HEK293 (cell line): ENCODE results near the gene ERBB2.

Experiments used
- CTCF ChIA-PET: fragments of 350-600 bp; formaldehyde crosslinking; extraction: SDS; loops from one replicate; lab custom pipeline; 2021; ENCODE audit warnings: antibody characterized with exemption; lab: Yijun Ruan, JAX
- POLR2A ChIA-PET: fragments of 300-600 bp; formaldehyde crosslinking; extraction: SDS; loops from one replicate; lab custom pipeline; 2020; ENCODE audit warnings: antibody characterized with exemption, inconsistent platforms; lab: Yijun Ruan, JAX
- H3K27ac ChIP-seq: fragments of 200-500 bp; sonication (Bioruptor generic); 2 replicates; pipeline ENCODE4 v1.5.1; 2014; ENCODE audit warnings: low read depth, low read length, control low read depth, inconsistent platforms; ENCODE audit errors: extremely low read depth
- H3K36me3 ChIP-seq, 2 experiments: fragments of 200-500 bp in 1 of 2; sonication (Bioruptor generic) in 1 of 2; 1 replicate in 1 of 2; 2 replicates in 1 of 2; pipeline ENCODE4 v1.5.1; 2014 to 2017; ENCODE audit warnings: inconsistent platforms in 2 of 2, low read length in 2 of 2; ENCODE audit not compliant: control insufficient read depth in 2 of 2, insufficient read depth in 1 of 2
- H3K4me1 ChIP-seq: fragments of 200-500 bp; sonication (Bioruptor generic); 2 replicates; pipeline ENCODE4 v1.5.1; 2014; ENCODE audit warnings: mild to moderate bottlenecking, low read length, inconsistent platforms; ENCODE audit not compliant: control insufficient read depth, insufficient read depth
- H3K4me3 ChIP-seq: 2 replicates; pipeline ENCODE4 v1.5.1; 2011; ENCODE audit warnings: low read depth, mild to moderate bottlenecking, control low read depth, low read length, moderate library complexity
- H3K9me3 ChIP-seq: fragments of 200-500 bp; sonication (Bioruptor generic); 2 replicates; pipeline ENCODE4 v1.5.1; 2014; ENCODE audit warnings: low read depth, low read length, inconsistent platforms; ENCODE audit not compliant: control insufficient read depth, insufficient read depth
- GLIS1 ChIP-seq: fragments of 450-650 bp; formaldehyde crosslinking; IDR thresholded peaks from 2 replicates; pipeline ENCODE4 v1.5.1; 2016; ENCODE audit warnings: missing biosample characterization, missing genetic modification characterization
- IKZF3 ChIP-seq: fragments of 450-650 bp; IDR thresholded peaks from 2 replicates; pipeline ENCODE4 v1.5.0; 2018; ENCODE audit warnings: missing biosample characterization, mild to moderate bottlenecking, missing genetic modification characterization, moderate library complexity
- KLF9 ChIP-seq: fragments of 450-650 bp; formaldehyde crosslinking; IDR thresholded peaks from 2 replicates; pipeline ENCODE4 v1.5.1; 2016; ENCODE audit warnings: missing biosample characterization, missing genetic modification characterization, low read depth
- PRDM10 ChIP-seq: fragments of 450-650 bp; formaldehyde crosslinking; IDR thresholded peaks from 2 replicates; pipeline ENCODE4 v1.5.1; 2016; ENCODE audit warnings: missing biosample characterization, missing genetic modification characterization
- SP3 ChIP-seq: fragments of 450-650 bp; formaldehyde crosslinking; IDR thresholded peaks from 2 replicates; pipeline ENCODE4 v1.5.1; 2016; ENCODE audit warnings: missing biosample characterization, missing genetic modification characterization
- TCF7L2 ChIP-seq: IDR thresholded peaks from 2 replicates; pipeline ENCODE4 v1.6.1; 2011; ENCODE audit warnings: low read depth, mild to moderate bottlenecking, inconsistent platforms, low read length, moderate library complexity, borderline replicate concordance
- YY1 ChIP-seq: fragments of 450-650 bp; formaldehyde crosslinking; IDR thresholded peaks from 2 replicates; pipeline ENCODE4 v1.5.1; 2018; ENCODE audit warnings: missing biosample characterization, missing genetic modification characterization
- ZBTB17 ChIP-seq: fragments of 450-650 bp; formaldehyde crosslinking; IDR thresholded peaks from 2 replicates; pipeline ENCODE4 v1.5.1; 2016; ENCODE audit warnings: missing biosample characterization, missing genetic modification characterization
- ZNF10 ChIP-seq: fragments of 450-650 bp; formaldehyde crosslinking; IDR thresholded peaks from 2 replicates; pipeline ENCODE4 v1.5.1; 2017; ENCODE audit warnings: missing biosample characterization, missing genetic modification characterization
- ZNF157 ChIP-seq: fragments of 450-650 bp; formaldehyde crosslinking; IDR thresholded peaks from 2 replicates; pipeline ENCODE4 v1.5.1; 2016; ENCODE audit warnings: missing biosample characterization, missing genetic modification characterization
- ZNF239 ChIP-seq: fragments of 450-650 bp; formaldehyde crosslinking; IDR thresholded peaks from 2 replicates; pipeline ENCODE4 v1.5.1; 2016; ENCODE audit warnings: missing biosample characterization, missing genetic modification characterization
- ZNF350 ChIP-seq: fragments of 450-650 bp; formaldehyde crosslinking; IDR thresholded peaks from 2 replicates; pipeline ENCODE4 v1.5.0; 2017; ENCODE audit warnings: missing biosample characterization, mild to moderate bottlenecking, missing genetic modification characterization
- ZNF394 ChIP-seq: fragments of 450-650 bp; formaldehyde crosslinking; IDR thresholded peaks from 2 replicates; pipeline ENCODE4 v1.5.1; 2016; ENCODE audit warnings: missing biosample characterization, missing genetic modification characterization, mild to moderate bottlenecking, moderate library complexity, borderline replicate concordance
- ZNF664 ChIP-seq: fragments of 450-650 bp; formaldehyde crosslinking; IDR thresholded peaks from 2 replicates; pipeline ENCODE4 v1.5.1; 2016; ENCODE audit warnings: missing biosample characterization, missing genetic modification characterization
- ZSCAN18 ChIP-seq: fragments of 450-650 bp; formaldehyde crosslinking; IDR thresholded peaks from 2 replicates; pipeline ENCODE4 v1.5.1; 2016; ENCODE audit warnings: missing biosample characterization, missing genetic modification characterization
- TF ChIP-seq, protein P1 (sequence below): fragments of 450-650 bp; formaldehyde crosslinking; IDR thresholded peaks from 2 replicates; pipeline ENCODE4 v1.5.1; 2016; ENCODE audit warnings: missing biosample characterization, missing genetic modification characterization

Gene ERBB2

DNA sequence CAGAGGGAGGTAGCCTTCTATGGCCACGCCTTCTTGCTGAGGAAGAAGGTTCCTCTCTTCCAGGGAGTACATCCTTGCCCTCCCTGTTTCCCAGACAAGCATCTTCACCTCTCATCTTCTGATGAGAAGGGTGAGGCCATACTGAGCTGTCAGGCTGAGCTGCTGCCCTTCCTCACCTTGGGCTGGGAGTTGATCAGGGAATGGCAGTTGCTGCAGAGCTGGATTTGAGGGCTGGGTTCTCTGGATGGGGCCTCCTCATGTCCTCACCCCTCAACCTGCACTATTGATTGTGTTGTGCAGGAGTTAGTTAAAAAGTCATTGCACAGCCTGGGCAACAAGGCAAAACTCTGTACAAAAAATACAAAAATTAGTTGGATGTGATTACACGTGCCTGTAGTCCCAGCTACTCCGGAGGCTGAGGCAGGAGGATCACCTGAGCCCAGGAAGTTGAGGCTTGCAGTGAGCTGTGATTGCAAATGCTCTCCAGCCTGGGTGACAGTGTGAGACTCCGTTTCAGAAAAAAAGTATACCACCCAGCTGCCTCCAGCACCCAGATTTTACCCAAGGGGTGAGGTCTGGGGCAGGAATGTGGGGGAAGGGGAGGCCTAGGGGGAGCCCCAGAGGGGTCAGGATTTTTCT, 2.0 kb downstream of the ERBB2 start:
- H3K4me3 ChIP-seq: no peak overlapping the region
- H3K4me1 ChIP-seq: peaks cover 13% of the 10 kb centered on the region; the same call in 1 of the 2 replicates
- no peak overlapping the region for H3K27ac ChIP-seq
- CTCF ChIA-PET: interaction anchor here (0.5 to 3.4 kb wide), 6 partner anchors 9 to 97 kb away, joined by 3 to 22 read pairs (median 3); partner anchors contain the start of genes MIEN1 and PNMT
- no peaks in the 10 kb centered on the region for H3K9me3 ChIP-seq
- POLR2A ChIA-PET: interaction anchor here (0.6 kb wide), 1 partner anchor 218 kb away, joined by 6 read pairs; no protein-coding TSS in a partner anchor
- H3K36me3 ChIP-seq: peaks cover 0 to 23% of the 10 kb centered on the region in 2 experiments; a peak in 1 of 3 replicates
- TF ChIP-seq ZNF10 (tag by site-specific recombination) (peak; percentile 44; the same call in 1 of the 2 replicates), ZNF394 (tag by site-specific recombination) (peak; percentile 62; the same call in 1 of the 2 replicates), ZNF239 (tag by site-specific recombination) (no peak), YY1 (tag by site-specific recombination) (no peak), ZNF350 (tag by site-specific recombination) (no peak), IKZF3 (tag by site-specific recombination) (0 out of 2 replicates have a peak, but pooled peaks have one; percentile 20), ZBTB17 (peak; percentile 64), ZNF157 (tag by site-specific recombination) (no peak)
- TF ChIP-seq, all 188 proteins: peak for 4

- no peaks in the 10 kb centered on the region for H3K9me3 ChIP-seq
- CTCF ChIA-PET: interaction anchor here (0.6 to 3.4 kb wide), 10 partner anchors 27 to 372 kb away, joined by 3 to 22 read pairs (median 3); partner anchors contain the start of gene MIEN1
- peaks cover 13% of the 10 kb centered on the region; the same call in 1 of the 2 replicates for H3K4me1 ChIP-seq
- TF ChIP-seq, protein P1, sequence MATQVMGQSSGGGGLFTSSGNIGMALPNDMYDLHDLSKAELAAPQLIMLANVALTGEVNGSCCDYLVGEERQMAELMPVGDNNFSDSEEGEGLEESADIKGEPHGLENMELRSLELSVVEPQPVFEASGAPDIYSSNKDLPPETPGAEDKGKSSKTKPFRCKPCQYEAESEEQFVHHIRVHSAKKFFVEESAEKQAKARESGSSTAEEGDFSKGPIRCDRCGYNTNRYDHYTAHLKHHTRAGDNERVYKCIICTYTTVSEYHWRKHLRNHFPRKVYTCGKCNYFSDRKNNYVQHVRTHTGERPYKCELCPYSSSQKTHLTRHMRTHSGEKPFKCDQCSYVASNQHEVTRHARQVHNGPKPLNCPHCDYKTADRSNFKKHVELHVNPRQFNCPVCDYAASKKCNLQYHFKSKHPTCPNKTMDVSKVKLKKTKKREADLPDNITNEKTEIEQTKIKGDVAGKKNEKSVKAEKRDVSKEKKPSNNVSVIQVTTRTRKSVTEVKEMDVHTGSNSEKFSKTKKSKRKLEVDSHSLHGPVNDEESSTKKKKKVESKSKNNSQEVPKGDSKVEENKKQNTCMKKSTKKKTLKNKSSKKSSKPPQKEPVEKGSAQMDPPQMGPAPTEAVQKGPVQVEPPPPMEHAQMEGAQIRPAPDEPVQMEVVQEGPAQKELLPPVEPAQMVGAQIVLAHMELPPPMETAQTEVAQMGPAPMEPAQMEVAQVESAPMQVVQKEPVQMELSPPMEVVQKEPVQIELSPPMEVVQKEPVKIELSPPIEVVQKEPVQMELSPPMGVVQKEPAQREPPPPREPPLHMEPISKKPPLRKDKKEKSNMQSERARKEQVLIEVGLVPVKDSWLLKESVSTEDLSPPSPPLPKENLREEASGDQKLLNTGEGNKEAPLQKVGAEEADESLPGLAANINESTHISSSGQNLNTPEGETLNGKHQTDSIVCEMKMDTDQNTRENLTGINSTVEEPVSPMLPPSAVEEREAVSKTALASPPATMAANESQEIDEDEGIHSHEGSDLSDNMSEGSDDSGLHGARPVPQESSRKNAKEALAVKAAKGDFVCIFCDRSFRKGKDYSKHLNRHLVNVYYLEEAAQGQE (tag by site-specific recombination): no peak
- no peak for TF ChIP-seq ZSCAN18 (tag by site-specific recombination)
- peak; percentile 65; the same call in 1 of the 2 replicates for TF ChIP-seq GLIS1 (tag by site-specific recombination)
- no peak for TF ChIP-seq KLF9
- TF ChIP-seq PRDM10: 0 out of 2 replicates have a peak, but pooled peaks have one; percentile 45
- peak; percentile 54; the same call in 1 of the 2 replicates for TF ChIP-seq ZNF664 (tag by site-specific recombination)
- no peak for TF ChIP-seq TCF7L2
- no peak for TF ChIP-seq SP3 (tag by site-specific recombination)
- TF ChIP-seq, all 188 proteins: peak for 3
- POLR2A ChIA-PET: interaction anchor here (0.8 kb wide), 1 partner anchor 28 kb away, joined by 3 read pairs; no protein-coding TSS in a partner anchor
- Histone ChIP-seq H3K4me3 (no peak overlapping the region), H3K27ac (peak overlapping the region; percentile 17; the same call in 1 of the 2 replicates), H3K36me3 (peaks cover 0 to 34% of the 10 kb centered on the region in 2 experiments; a peak in 1 of 3 replicates)
Measured at GRCh38 chr17:39702901-39703893, 3.3 kb downstream of the ERBB2 start.
